Measurements from ENCODE around the gene TNFRSF8.

- TF ChIP-seq RFX5 (IDR thresholded peaks at IDR 0.05; ENCODE audit: low read depth, low read length) (no peak), RAD21 (IDR thresholded peaks at IDR 0.05; ENCODE audit: low read length) (no peak), CTCF (conservative IDR thresholded peaks at IDR 0.05; ENCODE audit: low read depth, low read length) (no peak), POLR2A (IDR thresholded peaks at IDR 0.05; ENCODE audit: low read depth, low read length) (no peak), NFE2L2 (IDR thresholded peaks at IDR 0.05; ENCODE audit: low read depth, low read length) (no peak), CHD1 (IDR thresholded peaks at IDR 0.05; ENCODE audit: low read depth, low read length) (no peak), BHLHE40 (IDR thresholded peaks at IDR 0.05; ENCODE audit: low read depth, low read length) (no peak), USF2 (IDR thresholded peaks at IDR 0.05; ENCODE audit: low read depth, low read length) (no peak), FOS (IDR thresholded peaks at IDR 0.05; ENCODE audit: low read depth, low read length) (no peak), MAFK (IDR thresholded peaks at IDR 0.05; ENCODE audit: low read depth, low read length) (no peak), ELK1 (IDR thresholded peaks at IDR 0.05; ENCODE audit: borderline replicate concordance, low read depth, low read length) (no peak), SMC3 (IDR thresholded peaks at IDR 0.05; ENCODE audit: low read depth, low read length) (no peak)
These were observed 25.4 kb upstream of the TNFRSF8 start for GRCh38 chr1:12037486-12038355.

All from IMR-90 (cell line).